GM06990 (cell line): ENCODE results near the gene OR9A4.
A peak's percentile ranks its signal among the peaks of the same experiment; 100 is the strongest.
"Not testable (repeated sequence)": the region's sequence is repeated elsewhere in the genome, so short reads cannot be mapped to it uniquely, and the experiment has no call there.

ENCODE experiments used
- DNase-seq: peaks from one replicate; pipeline ENCODE4 v3.0.0-alpha.2; 2011; ENCODE audit not compliant: insufficient read length; ENCODE audit errors: extremely low read depth
- H3K27me3 ChIP-seq: replicated peaks from 2 replicates; pipeline ENCODE4 v1.6.0; 2011; ENCODE audit warnings: low read length; ENCODE audit not compliant: control insufficient read depth, insufficient read depth
- H3K36me3 ChIP-seq: 2 replicates; pipeline ENCODE4 v1.5.1; 2011; ENCODE audit warnings: low read length; ENCODE audit not compliant: control insufficient read depth, insufficient read depth
- H3K4me3 ChIP-seq: replicated peaks from 2 replicates; pipeline ENCODE4 v1.5.1; 2011; ENCODE audit warnings: low read depth, mild to moderate bottlenecking, control low read depth, low read length
- TF ChIP-seq, protein P1 (sequence below): IDR thresholded peaks from 2 replicates; pipeline ENCODE4 v1.5.1; 2011; ENCODE audit warnings: low read length, control low read depth, mild to moderate bottlenecking, inconsistent platforms; ENCODE audit not compliant: insufficient read depth, poor library complexity, severe bottlenecking

OR9A4 gene

DNA sequence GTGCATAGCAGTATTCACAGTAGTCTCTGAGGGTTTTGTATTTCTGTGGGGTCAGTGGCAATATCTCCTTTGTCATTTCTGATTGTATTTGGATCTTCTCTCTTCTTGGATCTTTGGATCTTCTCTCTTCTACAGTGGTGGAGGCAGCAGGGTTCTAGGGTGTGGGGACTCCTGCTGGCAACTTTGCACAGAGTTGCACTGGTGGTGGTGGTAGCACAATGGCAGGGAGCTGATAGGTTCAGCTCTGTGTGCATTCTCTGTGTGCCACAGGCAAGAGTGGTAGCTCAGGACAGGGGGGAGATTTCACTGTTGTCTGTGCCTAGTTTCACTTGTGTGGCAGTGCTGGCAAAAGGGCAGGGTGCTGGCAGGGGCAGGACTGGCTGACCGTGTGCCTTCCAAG lies 39.8 kb upstream of the OR9A4 start:
- Histone ChIP-seq H3K36me3 (no peaks in the 10 kb centered on the region), H3K4me3 (no peak overlapping the region), H3K27me3 (no peaks in the 10 kb centered on the region)
- TF ChIP-seq, protein P1, sequence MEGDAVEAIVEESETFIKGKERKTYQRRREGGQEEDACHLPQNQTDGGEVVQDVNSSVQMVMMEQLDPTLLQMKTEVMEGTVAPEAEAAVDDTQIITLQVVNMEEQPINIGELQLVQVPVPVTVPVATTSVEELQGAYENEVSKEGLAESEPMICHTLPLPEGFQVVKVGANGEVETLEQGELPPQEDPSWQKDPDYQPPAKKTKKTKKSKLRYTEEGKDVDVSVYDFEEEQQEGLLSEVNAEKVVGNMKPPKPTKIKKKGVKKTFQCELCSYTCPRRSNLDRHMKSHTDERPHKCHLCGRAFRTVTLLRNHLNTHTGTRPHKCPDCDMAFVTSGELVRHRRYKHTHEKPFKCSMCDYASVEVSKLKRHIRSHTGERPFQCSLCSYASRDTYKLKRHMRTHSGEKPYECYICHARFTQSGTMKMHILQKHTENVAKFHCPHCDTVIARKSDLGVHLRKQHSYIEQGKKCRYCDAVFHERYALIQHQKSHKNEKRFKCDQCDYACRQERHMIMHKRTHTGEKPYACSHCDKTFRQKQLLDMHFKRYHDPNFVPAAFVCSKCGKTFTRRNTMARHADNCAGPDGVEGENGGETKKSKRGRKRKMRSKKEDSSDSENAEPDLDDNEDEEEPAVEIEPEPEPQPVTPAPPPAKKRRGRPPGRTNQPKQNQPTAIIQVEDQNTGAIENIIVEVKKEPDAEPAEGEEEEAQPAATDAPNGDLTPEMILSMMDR = no peak
- DNase-seq = no peak

GRCh38 chr7:141877365-141877764 lies 38.8 kb upstream of the OR9A4 start:
- Histone ChIP-seq H3K4me3 (no peak overlapping the region), H3K36me3 (no peaks in the 10 kb centered on the region), H3K27me3 (no peaks in the 10 kb centered on the region)
- no peak for DNase-seq
- TF ChIP-seq, protein P1 = no peak

DNA sequence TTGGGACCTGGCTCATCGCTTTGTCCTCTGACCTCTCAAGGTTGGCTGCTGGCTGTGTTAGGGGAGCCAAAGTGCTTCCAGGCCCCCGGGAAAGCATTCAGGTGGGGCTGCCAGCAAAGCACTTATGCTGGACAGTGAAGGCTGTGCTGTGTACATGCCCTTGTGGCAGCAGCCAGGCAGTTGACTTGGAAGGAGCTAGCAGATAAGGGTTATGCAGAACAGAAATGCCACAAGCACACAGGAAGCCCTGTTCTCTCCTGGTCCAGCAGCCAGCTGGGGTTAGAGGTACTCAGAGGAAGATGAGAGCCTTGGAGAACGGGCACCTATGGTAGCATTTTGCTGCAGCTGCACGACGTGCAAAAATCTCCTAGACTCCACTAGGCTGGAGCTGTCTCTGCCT lies 35.2 kb upstream of the OR9A4 start:
- no peaks in the 10 kb centered on the region for H3K36me3 ChIP-seq
- H3K4me3 ChIP-seq = no peak overlapping the region
- DNase-seq = no peak
- TF ChIP-seq, protein P1 = no peak
- H3K27me3 ChIP-seq = no peaks in the 10 kb centered on the region

- H3K4me3 ChIP-seq = no peak overlapping the region
- TF ChIP-seq, protein P1 = no peak
- DNase-seq = peak; percentile 77
- no peaks in the 10 kb centered on the region for H3K36me3 ChIP-seq
- H3K27me3 ChIP-seq = no peaks in the 10 kb centered on the region
These were observed 31.5 kb upstream of the OR9A4 start for GRCh38 chr7:141884539-141885225.

- no peaks in the 10 kb centered on the region; the same call in 1 of the 2 replicates for H3K27me3 ChIP-seq
- DNase-seq = no peak
- H3K4me3 ChIP-seq = no peak overlapping the region
- no peaks in the 10 kb centered on the region for H3K36me3 ChIP-seq
- TF ChIP-seq, protein P1 = no peak
These were observed 26.9 kb upstream of the OR9A4 start for GRCh38 chr7:141889321-141889720.

GRCh38 chr7:141891336-141891735 lies 24.9 kb upstream of the OR9A4 start:
- Histone ChIP-seq H3K4me3 (no peak overlapping the region), H3K27me3 (no peaks in the 10 kb centered on the region; the same call in 1 of the 2 replicates), H3K36me3 (no peaks in the 10 kb centered on the region)
- DNase-seq = no peak
- TF ChIP-seq, protein P1 = no peak

- not testable (repeated sequence) for H3K4me3 ChIP-seq, H3K27me3 ChIP-seq, DNase-seq, H3K36me3 ChIP-seq
These were observed 16.8 kb upstream of the OR9A4 start for GRCh38 chr7:141899366-141899765.
